ENCODE results near the gene RALGPS1. TPM values are rescaled to one million over a fixed set of nuclear protein-coding genes. Genes with fewer than 3 reads are reported as not detected.

The RALGPS1 gene
- polyA plus RNA-seq, 1 of the 3 experiments (the other 2 are of a cell fraction) = 3.9 TPM

DNA sequence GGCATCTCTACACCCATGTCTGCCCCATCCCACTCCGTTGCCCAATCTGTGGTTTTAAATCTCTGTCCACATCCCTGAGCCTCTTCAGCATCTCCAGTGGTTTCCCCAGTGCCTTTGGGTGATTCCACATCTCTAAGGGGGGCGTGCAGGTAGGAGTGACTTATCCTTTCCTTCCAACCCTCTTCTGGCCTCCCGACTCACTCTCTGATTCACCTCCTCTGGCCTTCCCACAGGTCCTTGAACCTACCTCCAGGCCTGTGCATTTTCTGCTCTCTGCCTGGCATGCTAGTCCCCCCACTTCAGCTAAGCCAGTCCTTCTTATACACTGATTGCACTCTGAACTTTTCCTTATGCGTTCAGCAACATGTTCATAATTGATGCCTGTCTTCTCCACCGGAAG, 99.0 kb downstream of the RALGPS1 start:
- no peak overlapping the region for H2AFZ ChIP-seq (ENCODE audit: low read depth)
- H3K9me2 ChIP-seq = no peaks in the 10 kb centered on the region
- H3K4me3 ChIP-seq (ENCODE audit: low read depth in 2 of 2, low read length in 1 of 2) = no peak overlapping the region
- H3F3A ChIP-seq (replicated peaks; ENCODE audit: insufficient read depth) = no peaks in the 10 kb centered on the region
- no peaks in the 10 kb centered on the region for H3K27me3 ChIP-seq (ENCODE audit: insufficient read depth)
- POLR2A ChIA-PET = no interaction called here
- H3K9ac ChIP-seq = no peak overlapping the region
- no peak for DNase-seq
- no peaks in the 10 kb centered on the region for H4K20me1 ChIP-seq (ENCODE audit: insufficient read depth)
- H3K4me2 ChIP-seq = no peak overlapping the region
- peak overlapping the region in 1 of 2 experiments; percentile 61; a peak in 2 of 4 replicates for H3K27ac ChIP-seq (ENCODE audit: low read depth in 2 of 2, low read length in 1 of 2)
- no peaks in the 10 kb centered on the region for H3K36me3 ChIP-seq (replicated peaks in 1 of 2; ENCODE audit: control insufficient read depth in 1 of 2, insufficient read depth in 2 of 2, low read length in 1 of 2)
- H3K4me1 ChIP-seq (ENCODE audit: control insufficient read depth in 1 of 2, insufficient read depth in 2 of 2, low read depth in 1 of 2, low read length in 1 of 2) = peaks cover 0 to 30% of the 10 kb centered on the region in 2 experiments; a peak in 2 of 4 replicates
- TF ChIP-seq, protein P1, sequence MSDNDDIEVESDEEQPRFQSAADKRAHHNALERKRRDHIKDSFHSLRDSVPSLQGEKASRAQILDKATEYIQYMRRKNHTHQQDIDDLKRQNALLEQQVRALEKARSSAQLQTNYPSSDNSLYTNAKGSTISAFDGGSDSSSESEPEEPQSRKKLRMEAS (IDR thresholded peaks at IDR 0.05; ENCODE audit: low read depth) = no peak
- no peak for TF ChIP-seq GABPA (IDR thresholded peaks at IDR 0.05; ENCODE audit: low read depth)
- TF ChIP-seq, protein P2, sequence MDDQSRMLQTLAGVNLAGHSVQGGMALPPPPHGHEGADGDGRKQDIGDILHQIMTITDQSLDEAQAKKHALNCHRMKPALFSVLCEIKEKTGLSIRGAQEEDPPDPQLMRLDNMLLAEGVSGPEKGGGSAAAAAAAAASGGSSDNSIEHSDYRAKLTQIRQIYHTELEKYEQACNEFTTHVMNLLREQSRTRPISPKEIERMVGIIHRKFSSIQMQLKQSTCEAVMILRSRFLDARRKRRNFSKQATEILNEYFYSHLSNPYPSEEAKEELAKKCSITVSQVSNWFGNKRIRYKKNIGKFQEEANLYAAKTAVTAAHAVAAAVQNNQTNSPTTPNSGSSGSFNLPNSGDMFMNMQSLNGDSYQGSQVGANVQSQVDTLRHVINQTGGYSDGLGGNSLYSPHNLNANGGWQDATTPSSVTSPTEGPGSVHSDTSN (IDR thresholded peaks at IDR 0.05) = no peak
- TF ChIP-seq, protein P3, sequence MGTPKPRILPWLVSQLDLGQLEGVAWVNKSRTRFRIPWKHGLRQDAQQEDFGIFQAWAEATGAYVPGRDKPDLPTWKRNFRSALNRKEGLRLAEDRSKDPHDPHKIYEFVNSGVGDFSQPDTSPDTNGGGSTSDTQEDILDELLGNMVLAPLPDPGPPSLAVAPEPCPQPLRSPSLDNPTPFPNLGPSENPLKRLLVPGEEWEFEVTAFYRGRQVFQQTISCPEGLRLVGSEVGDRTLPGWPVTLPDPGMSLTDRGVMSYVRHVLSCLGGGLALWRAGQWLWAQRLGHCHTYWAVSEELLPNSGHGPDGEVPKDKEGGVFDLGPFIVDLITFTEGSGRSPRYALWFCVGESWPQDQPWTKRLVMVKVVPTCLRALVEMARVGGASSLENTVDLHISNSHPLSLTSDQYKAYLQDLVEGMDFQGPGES (IDR thresholded peaks at IDR 0.05; ENCODE audit: low read depth, low read length) = no peak
- no peak for TF ChIP-seq EP300 (IDR thresholded peaks at IDR 0.05; ENCODE audit: borderline replicate concordance in 1 of 2, low read depth in 1 of 2, low read length in 1 of 2)
- TF ChIP-seq JUND (IDR thresholded peaks at IDR 0.05) = no peak
- no peak for TF ChIP-seq NRF1 (IDR thresholded peaks at IDR 0.05; ENCODE audit: low read depth, low read length)
- no peak for TF ChIP-seq RAD21 (IDR thresholded peaks at IDR 0.05; ENCODE audit: low read length)
- TF ChIP-seq, protein P4, sequence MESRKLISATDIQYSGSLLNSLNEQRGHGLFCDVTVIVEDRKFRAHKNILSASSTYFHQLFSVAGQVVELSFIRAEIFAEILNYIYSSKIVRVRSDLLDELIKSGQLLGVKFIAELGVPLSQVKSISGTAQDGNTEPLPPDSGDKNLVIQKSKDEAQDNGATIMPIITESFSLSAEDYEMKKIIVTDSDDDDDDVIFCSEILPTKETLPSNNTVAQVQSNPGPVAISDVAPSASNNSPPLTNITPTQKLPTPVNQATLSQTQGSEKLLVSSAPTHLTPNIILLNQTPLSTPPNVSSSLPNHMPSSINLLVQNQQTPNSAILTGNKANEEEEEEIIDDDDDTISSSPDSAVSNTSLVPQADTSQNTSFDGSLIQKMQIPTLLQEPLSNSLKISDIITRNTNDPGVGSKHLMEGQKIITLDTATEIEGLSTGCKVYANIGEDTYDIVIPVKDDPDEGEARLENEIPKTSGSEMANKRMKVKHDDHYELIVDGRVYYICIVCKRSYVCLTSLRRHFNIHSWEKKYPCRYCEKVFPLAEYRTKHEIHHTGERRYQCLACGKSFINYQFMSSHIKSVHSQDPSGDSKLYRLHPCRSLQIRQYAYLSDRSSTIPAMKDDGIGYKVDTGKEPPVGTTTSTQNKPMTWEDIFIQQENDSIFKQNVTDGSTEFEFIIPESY (IDR thresholded peaks at IDR 0.05; ENCODE audit: borderline replicate concordance, low read depth) = no peak
- no peak for TF ChIP-seq EZH2phosphoT487 (IDR thresholded peaks at IDR 0.05; ENCODE audit: borderline replicate concordance, low read depth)
- TF ChIP-seq POLR2AphosphoS5 (IDR thresholded peaks at IDR 0.05; ENCODE audit: low read depth, low read length) = no peak
- no peak for TF ChIP-seq YY1 (IDR thresholded peaks at IDR 0.05; ENCODE audit: low read depth)
- TF ChIP-seq RFX5 (IDR thresholded peaks at IDR 0.05; ENCODE audit: low read length) = no peak
- H3K79me2 ChIP-seq (ENCODE audit: insufficient read depth) = no peaks in the 10 kb centered on the region
- 78% methylated on average over 5 of the region's 5 CpGs for WGBS (ENCODE audit: low lambda C conversion rate)
- CTCF ChIA-PET = no interaction called here
- H3K9me3 ChIP-seq = no peaks in the 10 kb centered on the region
